ENCODE data around the gene KCNIP2. TPM values are rescaled to one million over a fixed set of nuclear protein-coding genes. Genes with fewer than 3 reads are reported as not detected.

Gene KCNIP2
- total RNA-seq, 1 experiment from 2014 or later = 3.0 TPM

DNA sequence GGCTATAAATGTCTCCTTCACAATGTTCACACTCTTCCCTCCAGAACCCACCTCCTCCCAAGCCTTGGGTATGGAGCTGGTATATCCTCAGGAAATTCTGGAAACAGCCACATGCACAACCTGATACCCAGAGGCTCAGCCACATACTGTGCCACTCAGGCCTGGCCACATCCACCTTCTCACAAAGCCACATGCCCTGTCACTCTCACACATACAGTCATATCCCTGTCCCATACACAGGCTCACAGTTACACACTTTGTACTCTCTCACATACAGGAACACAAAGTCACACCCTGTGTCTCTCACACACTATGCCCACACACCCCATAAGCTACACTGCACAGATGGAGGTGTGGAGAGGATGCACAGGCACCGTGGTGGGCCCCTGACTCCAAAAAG, 10.1 kb downstream of the KCNIP2 start:
- no peak overlapping the region for H4K5ac ChIP-seq (ENCODE audit: insufficient read length, low read depth, low read length)
- H2BK15ac ChIP-seq (ENCODE audit: low read depth, low read length) = no peak overlapping the region
- no peak overlapping the region for H2AFZ ChIP-seq (ENCODE audit: low read length)
- no peak overlapping the region for H4K91ac ChIP-seq (ENCODE audit: insufficient read length, low read depth, low read length)
- peaks cover 6% of the 10 kb centered on the region; the same call in 1 of the 2 replicates for H3K4me1 ChIP-seq (ENCODE audit: insufficient read depth, low read length)
- peaks cover 18 to 36% of the 10 kb centered on the region in 2 experiments for H3K4me1 Mint-ChIP-seq
- H3K79me1 ChIP-seq (ENCODE audit: insufficient read depth, low read depth, low read length, poor library complexity, severe bottlenecking) = no peaks in the 10 kb centered on the region
- peaks cover 3% of the 10 kb centered on the region for H4K20me1 ChIP-seq (ENCODE audit: control insufficient read depth, insufficient read depth, insufficient read length)
- no peak overlapping the region for H3K4ac ChIP-seq (ENCODE audit: low read depth, low read length)
- no CpG with 5 or more reads among the region's 1 CpG for WGBS (ENCODE audit: extremely low coverage, insufficient read length, low lambda C conversion rate)
- peaks cover 0 to 3% (median 0%) of the 10 kb centered on the region in 3 experiments; a peak in 1 of 7 replicates for H3K36me3 Mint-ChIP-seq (ENCODE audit: insufficient read depth in 1 of 3, low read depth in 3 of 3)
- TF ChIP-seq, protein P1, sequence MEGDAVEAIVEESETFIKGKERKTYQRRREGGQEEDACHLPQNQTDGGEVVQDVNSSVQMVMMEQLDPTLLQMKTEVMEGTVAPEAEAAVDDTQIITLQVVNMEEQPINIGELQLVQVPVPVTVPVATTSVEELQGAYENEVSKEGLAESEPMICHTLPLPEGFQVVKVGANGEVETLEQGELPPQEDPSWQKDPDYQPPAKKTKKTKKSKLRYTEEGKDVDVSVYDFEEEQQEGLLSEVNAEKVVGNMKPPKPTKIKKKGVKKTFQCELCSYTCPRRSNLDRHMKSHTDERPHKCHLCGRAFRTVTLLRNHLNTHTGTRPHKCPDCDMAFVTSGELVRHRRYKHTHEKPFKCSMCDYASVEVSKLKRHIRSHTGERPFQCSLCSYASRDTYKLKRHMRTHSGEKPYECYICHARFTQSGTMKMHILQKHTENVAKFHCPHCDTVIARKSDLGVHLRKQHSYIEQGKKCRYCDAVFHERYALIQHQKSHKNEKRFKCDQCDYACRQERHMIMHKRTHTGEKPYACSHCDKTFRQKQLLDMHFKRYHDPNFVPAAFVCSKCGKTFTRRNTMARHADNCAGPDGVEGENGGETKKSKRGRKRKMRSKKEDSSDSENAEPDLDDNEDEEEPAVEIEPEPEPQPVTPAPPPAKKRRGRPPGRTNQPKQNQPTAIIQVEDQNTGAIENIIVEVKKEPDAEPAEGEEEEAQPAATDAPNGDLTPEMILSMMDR (conservative IDR thresholded peaks at IDR 0.05) = no peak
- H2BK120ac ChIP-seq (ENCODE audit: low read depth, low read length, poor library complexity, severe bottlenecking) = no peak overlapping the region
- no peak overlapping the region for H3K18ac ChIP-seq (ENCODE audit: insufficient read length, low read depth, low read length)
- no peak overlapping the region for H3K27ac Mint-ChIP-seq
- H3K56ac ChIP-seq (ENCODE audit: insufficient read length, low read depth, low read length) = no peak overlapping the region
- H3K23me2 ChIP-seq (ENCODE audit: insufficient read length, low read depth, low read length, poor library complexity, severe bottlenecking) = peaks cover 19% of the 10 kb centered on the region
- no peaks in the 10 kb centered on the region for H3K27me3 ChIP-seq (ENCODE audit: insufficient read depth, low read length)
- H3K23ac ChIP-seq (ENCODE audit: insufficient read length, low read depth, low read length) = no peak overlapping the region
- no peaks in the 10 kb centered on the region for H3K9me3 Mint-ChIP-seq
- no peak overlapping the region for H3T11ph ChIP-seq (ENCODE audit: low read length)
- H3K9me3 ChIP-seq (ENCODE audit: control insufficient read depth, low read depth, low read length) = no peaks in the 10 kb centered on the region
- no peak overlapping the region for H3K14ac ChIP-seq (ENCODE audit: insufficient read depth, low read length)
- H3K4me3 Mint-ChIP-seq = no peak overlapping the region; a peak in 1 of 5 replicates
- H3K9ac ChIP-seq (ENCODE audit: extremely low read depth, insufficient read length, low read length) = no peak overlapping the region
- no peak overlapping the region for H2BK5ac ChIP-seq (ENCODE audit: insufficient read length, low read length)
- no peak overlapping the region for H4K8ac ChIP-seq (replicated peaks; ENCODE audit: insufficient read length, low read depth, low read length)
- no peaks in the 10 kb centered on the region for H3K79me2 ChIP-seq (ENCODE audit: insufficient read depth, low read length)
- no peak overlapping the region for H3K27ac ChIP-seq (ENCODE audit: insufficient read length, low read depth, low read length)
- H2AK5ac ChIP-seq (ENCODE audit: insufficient read length, low read length) = no peak overlapping the region
- no peak overlapping the region for H2BK12ac ChIP-seq (ENCODE audit: insufficient read length, low read depth, low read length)
- no peak overlapping the region for H2BK20ac ChIP-seq (ENCODE audit: low read depth, low read length, poor library complexity, severe bottlenecking)
- DNase-seq = no peak
- H3K27me3 Mint-ChIP-seq (ENCODE audit: low read depth) = peaks cover 9% of the 10 kb centered on the region
- no peak overlapping the region for H3K4me2 ChIP-seq (ENCODE audit: insufficient read depth, insufficient read length, low read length)

All from H9 (cell line).